Panc1 (cell line): ENCODE data around the gene NUDT6. TPM values are rescaled to one million over a fixed set of nuclear protein-coding genes. Genes with fewer than 3 reads are reported as not detected.

Source experiments
- ATAC-seq: fragments of 200-7000 bp; cut with Tn5 transposase; 2 replicates; pipeline ENCODE4 v1.9.1; 2020; ENCODE audit warnings: mild to moderate bottlenecking, moderate library complexity
- BruUV-seq: library from RNA; stranded (reverse); fragments of 400-500 nt; replicated peaks from 2 replicates; lab custom pipeline; 2021; lab: Mats Ljungman, UMichigan
- CTCF ChIA-PET: fragments of 300-600 bp; sonication (Branson Sonifier 250); formaldehyde crosslinking; loops from one replicate; lab custom pipeline; 2022; ENCODE audit warnings: antibody characterized with exemption; lab: Charles Lee
- POLR2A ChIA-PET: fragments of 300-600 bp; sonication (Branson Sonifier 250); formaldehyde crosslinking; loops from one replicate; lab custom pipeline; 2022; ENCODE audit warnings: antibody characterized with exemption; lab: Charles Lee
- DNase-seq: peaks from one replicate; pipeline ENCODE4 v3.0.0-alpha.2; 2010; ENCODE audit warnings: low read depth, low spot score
- H3K27ac ChIP-seq: 2 replicates; pipeline ENCODE4 v1.5.1; 2011; ENCODE audit warnings: mild to moderate bottlenecking, low read length, inconsistent platforms
- H3K27me3 ChIP-seq: fragments of 200-500 bp; sonication (Bioruptor generic); 2 replicates; pipeline ENCODE4 v1.6.0; 2014; ENCODE audit warnings: low read length, inconsistent platforms; ENCODE audit not compliant: control insufficient read depth, insufficient read depth
- H3K36me3 ChIP-seq: fragments of 200-500 bp; sonication (Bioruptor generic); 2 replicates; pipeline ENCODE4 v1.5.1; 2014; ENCODE audit warnings: inconsistent platforms, mild to moderate bottlenecking, low read length, moderate library complexity; ENCODE audit not compliant: control insufficient read depth, insufficient read depth
- H3K4me1 ChIP-seq: 2 replicates; pipeline ENCODE4 v1.5.1; 2011; ENCODE audit warnings: inconsistent platforms, mild to moderate bottlenecking, low read length, moderate library complexity; ENCODE audit not compliant: control insufficient read depth, insufficient read depth
- H3K4me3 ChIP-seq, 2 experiments: 2 replicates each; pipeline ENCODE4 v1.5.1; 2011 to 2012; ENCODE audit warnings: low read depth in 2 of 2, low read length in 2 of 2, mild to moderate bottlenecking in 2 of 2, inconsistent platforms in 1 of 2, moderate library complexity in 1 of 2
- H3K9me3 ChIP-seq: fragments of 200-500 bp; sonication (Bioruptor generic); 2 replicates; pipeline ENCODE4 v1.5.1; 2014; ENCODE audit warnings: low read depth, mild to moderate bottlenecking, inconsistent platforms, low read length, moderate library complexity; ENCODE audit not compliant: control insufficient read depth, insufficient read depth
- POLR2AphosphoS5 ChIP-seq: IDR thresholded peaks from 2 replicates; pipeline ENCODE4 v1.6.1; 2012; ENCODE audit warnings: mild to moderate bottlenecking, low read depth, low read length, moderate library complexity
- SIN3A ChIP-seq: IDR thresholded peaks from 2 replicates; pipeline ENCODE4 v1.6.1; 2012; ENCODE audit warnings: low read depth, mild to moderate bottlenecking, low read length, moderate library complexity, borderline replicate concordance; ENCODE audit not compliant: insufficient read depth
- TCF7L2 ChIP-seq: IDR thresholded peaks from 2 replicates; pipeline ENCODE4 v1.6.1; 2011; ENCODE audit warnings: mild to moderate bottlenecking, low read depth, low read length, inconsistent platforms
- in situ Hi-C: cut with HindIII; loops from 2 replicates; pipeline ENCODE4 v1.10.0; 2016; ENCODE audit warnings: low sequenced_read_pairs, low pct_unique_long_range_greater_than_20kb
- intact Hi-C: fragments of 100-400 bp; cut with micrococcal nuclease; formaldehyde crosslinking; loops from one replicate; pipeline ENCODE4 v1.10.0; 2022; ENCODE audit not compliant: unreplicated experiment
- total RNA-seq: library from RNA; stranded (reverse); gene quantifications from one replicate; pipeline ENCODE4 v1.2.1, GENCODE V29; 2021; ENCODE audit not compliant: unreplicated experiment
- TF ChIP-seq, protein P1 (sequence below), 2 experiments: IDR thresholded peaks; 2 replicates each; pipeline ENCODE4 v1.6.1; 2011 to 2012; ENCODE audit warnings: low read depth in 2 of 2, control low read depth in 1 of 2, low read length in 1 of 2, mild to moderate bottlenecking in 1 of 2, moderate library complexity in 1 of 2; ENCODE audit not compliant: insufficient read depth in 1 of 2
- TF ChIP-seq, protein P2 (sequence below): fragments of 450-650 bp; IDR thresholded peaks from 2 replicates; pipeline ENCODE4 v1.5.1; 2017; ENCODE audit warnings: mild to moderate bottlenecking

The NUDT6 gene
- total RNA-seq, 1 experiment from 2014 or later = 7.5 TPM

DNA sequence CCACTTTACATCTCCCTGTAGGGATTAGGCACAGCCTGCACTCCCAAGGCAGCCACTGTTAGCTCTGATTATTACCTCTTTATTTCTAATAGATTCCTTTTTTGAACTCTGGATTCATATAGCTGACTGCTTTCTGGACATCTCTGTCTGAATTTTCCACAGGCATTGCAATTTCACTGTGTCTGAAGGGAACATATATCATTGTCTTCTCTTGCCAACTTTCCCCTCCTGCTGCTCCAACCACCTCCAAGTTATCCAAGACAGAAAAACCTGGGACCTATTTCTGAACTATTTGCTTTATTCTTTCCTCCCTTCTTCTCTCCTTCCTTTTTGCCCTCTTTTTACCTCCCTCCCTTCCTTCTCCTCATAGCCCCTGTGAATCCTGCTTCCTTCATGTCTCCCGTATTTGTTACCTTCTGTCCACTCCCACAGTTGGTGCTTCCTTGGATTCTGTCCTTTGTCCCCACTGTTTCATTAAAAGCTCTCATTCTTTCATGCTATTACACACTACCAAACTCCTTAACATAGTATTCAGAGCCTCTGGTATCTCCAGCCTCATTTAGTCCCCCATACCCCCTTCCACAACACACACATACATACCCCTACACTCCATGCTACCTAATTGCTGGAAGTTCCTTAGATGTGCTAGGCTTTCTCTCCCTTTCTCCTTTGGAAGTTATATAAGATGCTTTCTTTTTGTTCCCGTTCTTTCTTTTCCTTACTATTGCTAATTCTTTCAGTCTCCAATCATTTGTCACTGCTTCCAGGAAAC, 61.0 kb downstream of the NUDT6 start:
- no peak for ATAC-seq
- POLR2A ChIA-PET = no interaction called here
- in situ Hi-C loops = no loop called here

DNA sequence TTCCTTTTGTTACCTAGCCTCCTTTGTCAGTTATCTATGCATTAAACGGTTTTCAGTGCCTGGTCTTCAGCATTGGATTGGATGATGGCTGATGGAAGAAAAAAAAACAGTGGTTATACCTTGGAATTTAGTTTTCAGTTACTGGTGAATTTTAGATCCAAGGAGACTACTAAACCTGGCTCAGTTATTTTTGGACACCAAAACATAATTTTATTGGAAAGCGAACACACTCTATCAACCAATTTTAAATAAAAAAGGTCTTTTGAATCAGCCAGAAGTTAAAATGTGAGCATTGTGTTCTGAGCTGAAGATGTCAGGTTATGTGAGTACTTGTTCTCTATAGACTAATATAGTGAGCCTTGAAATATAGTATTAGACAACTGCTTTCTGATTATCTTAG, 63.7 kb downstream of the NUDT6 start:
- Histone ChIP-seq H3K27me3 (no peaks in the 10 kb centered on the region), H3K4me3 (no peak overlapping the region), H3K27ac (no peak overlapping the region), H3K4me1 (peaks cover 24% of the 10 kb centered on the region), H3K9me3 (no peaks in the 10 kb centered on the region), H3K36me3 (no peaks in the 10 kb centered on the region)
- CTCF ChIA-PET = no interaction called here
- in situ Hi-C loops = no loop called here
- POLR2A ChIA-PET = no interaction called here
- no peak for TF ChIP-seq TCF7L2
- TF ChIP-seq, protein P1, sequence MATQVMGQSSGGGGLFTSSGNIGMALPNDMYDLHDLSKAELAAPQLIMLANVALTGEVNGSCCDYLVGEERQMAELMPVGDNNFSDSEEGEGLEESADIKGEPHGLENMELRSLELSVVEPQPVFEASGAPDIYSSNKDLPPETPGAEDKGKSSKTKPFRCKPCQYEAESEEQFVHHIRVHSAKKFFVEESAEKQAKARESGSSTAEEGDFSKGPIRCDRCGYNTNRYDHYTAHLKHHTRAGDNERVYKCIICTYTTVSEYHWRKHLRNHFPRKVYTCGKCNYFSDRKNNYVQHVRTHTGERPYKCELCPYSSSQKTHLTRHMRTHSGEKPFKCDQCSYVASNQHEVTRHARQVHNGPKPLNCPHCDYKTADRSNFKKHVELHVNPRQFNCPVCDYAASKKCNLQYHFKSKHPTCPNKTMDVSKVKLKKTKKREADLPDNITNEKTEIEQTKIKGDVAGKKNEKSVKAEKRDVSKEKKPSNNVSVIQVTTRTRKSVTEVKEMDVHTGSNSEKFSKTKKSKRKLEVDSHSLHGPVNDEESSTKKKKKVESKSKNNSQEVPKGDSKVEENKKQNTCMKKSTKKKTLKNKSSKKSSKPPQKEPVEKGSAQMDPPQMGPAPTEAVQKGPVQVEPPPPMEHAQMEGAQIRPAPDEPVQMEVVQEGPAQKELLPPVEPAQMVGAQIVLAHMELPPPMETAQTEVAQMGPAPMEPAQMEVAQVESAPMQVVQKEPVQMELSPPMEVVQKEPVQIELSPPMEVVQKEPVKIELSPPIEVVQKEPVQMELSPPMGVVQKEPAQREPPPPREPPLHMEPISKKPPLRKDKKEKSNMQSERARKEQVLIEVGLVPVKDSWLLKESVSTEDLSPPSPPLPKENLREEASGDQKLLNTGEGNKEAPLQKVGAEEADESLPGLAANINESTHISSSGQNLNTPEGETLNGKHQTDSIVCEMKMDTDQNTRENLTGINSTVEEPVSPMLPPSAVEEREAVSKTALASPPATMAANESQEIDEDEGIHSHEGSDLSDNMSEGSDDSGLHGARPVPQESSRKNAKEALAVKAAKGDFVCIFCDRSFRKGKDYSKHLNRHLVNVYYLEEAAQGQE (IDR thresholded peaks at IDR 0.05; ENCODE audit: insufficient read depth in 1 of 2, low read depth in 2 of 2, low read length in 1 of 2) = no peak
- TF ChIP-seq POLR2AphosphoS5 = no peak
- TF ChIP-seq, protein P2, sequence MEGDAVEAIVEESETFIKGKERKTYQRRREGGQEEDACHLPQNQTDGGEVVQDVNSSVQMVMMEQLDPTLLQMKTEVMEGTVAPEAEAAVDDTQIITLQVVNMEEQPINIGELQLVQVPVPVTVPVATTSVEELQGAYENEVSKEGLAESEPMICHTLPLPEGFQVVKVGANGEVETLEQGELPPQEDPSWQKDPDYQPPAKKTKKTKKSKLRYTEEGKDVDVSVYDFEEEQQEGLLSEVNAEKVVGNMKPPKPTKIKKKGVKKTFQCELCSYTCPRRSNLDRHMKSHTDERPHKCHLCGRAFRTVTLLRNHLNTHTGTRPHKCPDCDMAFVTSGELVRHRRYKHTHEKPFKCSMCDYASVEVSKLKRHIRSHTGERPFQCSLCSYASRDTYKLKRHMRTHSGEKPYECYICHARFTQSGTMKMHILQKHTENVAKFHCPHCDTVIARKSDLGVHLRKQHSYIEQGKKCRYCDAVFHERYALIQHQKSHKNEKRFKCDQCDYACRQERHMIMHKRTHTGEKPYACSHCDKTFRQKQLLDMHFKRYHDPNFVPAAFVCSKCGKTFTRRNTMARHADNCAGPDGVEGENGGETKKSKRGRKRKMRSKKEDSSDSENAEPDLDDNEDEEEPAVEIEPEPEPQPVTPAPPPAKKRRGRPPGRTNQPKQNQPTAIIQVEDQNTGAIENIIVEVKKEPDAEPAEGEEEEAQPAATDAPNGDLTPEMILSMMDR = no peak
- TF ChIP-seq SIN3A = no peak
- intact Hi-C loops = no loop called here
- BruUV-seq = no TSS peak
- no peak for ATAC-seq
- DNase-seq = no peak

More for the DNA sequence above, 61.0 kb downstream of the NUDT6 start:
- no peak for DNase-seq
- intact Hi-C loops = no loop called here
- Histone ChIP-seq H3K36me3 (no peaks in the 10 kb centered on the region), H3K9me3 (no peaks in the 10 kb centered on the region), H3K4me1 (peaks cover 16% of the 10 kb centered on the region), H3K4me3 (no peak overlapping the region), H3K27ac (no peak overlapping the region), H3K27me3 (no peaks in the 10 kb centered on the region)
- CTCF ChIA-PET = no interaction called here
- no peak for TF ChIP-seq TCF7L2
- TF ChIP-seq, protein P1 (IDR thresholded peaks at IDR 0.05; ENCODE audit: insufficient read depth in 1 of 2, low read depth in 2 of 2, low read length in 1 of 2) = no peak
- TF ChIP-seq, protein P2 = no peak
- BruUV-seq = no TSS peak
